C4-2B (cell line): ENCODE measurements around the gene JMJD6.
"Not testable (repeated sequence)": the region's sequence is repeated elsewhere in the genome, so short reads cannot be mapped to it uniquely, and the experiment has no call there.

Experiments used
- H3K27ac ChIP-seq: fragments of 450-650 bp; 2 replicates; pipeline ENCODE4 v1.5.1; 2017
- CTCF ChIP-seq: fragments of 450-650 bp; conservative IDR thresholded peaks from 2 replicates; pipeline ENCODE4 v1.5.1; 2017; ENCODE audit warnings: mild to moderate bottlenecking
- ZFX ChIP-seq: fragments of 450-650 bp; IDR thresholded peaks from 2 replicates; pipeline ENCODE4 v1.6.1; 2017

Gene JMJD6

GRCh38 chr17:76704805-76705204 lies 21.6 kb downstream of the JMJD6 start:
- no peak for TF ChIP-seq CTCF
- TF ChIP-seq ZFX: no peak
- no peak overlapping the region for H3K27ac ChIP-seq

- TF ChIP-seq ZFX: no peak
- TF ChIP-seq CTCF: no peak
- no peak overlapping the region for H3K27ac ChIP-seq
Observed at GRCh38 chr17:76702941-76703637, 23.3 kb downstream of the JMJD6 start.

- TF ChIP-seq CTCF: no peak
- no peak for TF ChIP-seq ZFX
- H3K27ac ChIP-seq: no peak overlapping the region
Observed at GRCh38 chr17:76702076-76702475, 24.3 kb downstream of the JMJD6 start.

GRCh38 chr17:76701471-76701967 lies 24.9 kb downstream of the JMJD6 start:
- no peak for TF ChIP-seq CTCF
- TF ChIP-seq ZFX: no peak
- H3K27ac ChIP-seq: no peak overlapping the region

GRCh38 chr17:76700617-76701470 lies 25.6 kb downstream of the JMJD6 start:
- no peak overlapping the region for H3K27ac ChIP-seq
- no peak for TF ChIP-seq CTCF
- TF ChIP-seq ZFX: no peak

GRCh38 chr17:76700270-76700616 lies 26.2 kb downstream of the JMJD6 start:
- H3K27ac ChIP-seq: no peak overlapping the region
- TF ChIP-seq ZFX (no peak), CTCF (no peak)

GRCh38 chr17:76698466-76698977 lies 27.9 kb downstream of the JMJD6 start:
- H3K27ac ChIP-seq: not testable (repeated sequence)
